DND-41 (cell line): Measurements from ENCODE around the gene RNF4.
"Not testable (repeated sequence)": the region's sequence is repeated elsewhere in the genome, so short reads cannot be mapped to it uniquely, and the experiment has no call there.

ENCODE experiments used
- ATAC-seq: fragments of 200-7000 bp; cut with Tn5 transposase; 3 replicates; pipeline ENCODE4 v1.9.1; 2021; ENCODE audit warnings: low read depth; ENCODE audit not compliant: insufficient read depth
- DNase-seq: peaks from one replicate; pipeline ENCODE4 v3.0.0-alpha.2; 2020
- H2AFZ ChIP-seq: 2 replicates; pipeline ENCODE4 v1.6.0; 2012; ENCODE audit warnings: low read depth, low read length
- H3K27ac ChIP-seq: 2 replicates; pipeline ENCODE4 v1.5.1; 2012; ENCODE audit warnings: low read length, inconsistent platforms
- H3K27me3 ChIP-seq: fragments of 200-600 bp; sonication (generic); 2 replicates; pipeline ENCODE4 v1.6.0; 2012; ENCODE audit warnings: low read length, mild to moderate bottlenecking, inconsistent platforms; ENCODE audit not compliant: insufficient read depth, poor library complexity
- H3K36me3 ChIP-seq: 2 replicates; pipeline ENCODE4 v1.5.1; 2012; ENCODE audit warnings: low read length, inconsistent platforms; ENCODE audit not compliant: insufficient read depth
- H3K4me1 ChIP-seq: 2 replicates; pipeline ENCODE4 v1.5.1; 2012; ENCODE audit warnings: mild to moderate bottlenecking, low read length; ENCODE audit not compliant: insufficient read depth
- H3K4me2 ChIP-seq: 2 replicates; pipeline ENCODE4 v1.6.0; 2012; ENCODE audit warnings: mild to moderate bottlenecking, moderate library complexity, low read length, inconsistent platforms; ENCODE audit not compliant: insufficient read depth
- H3K4me3 ChIP-seq, 2 experiments: fragments of 200-600 bp in 1 of 2; shearing (Covaris generic) in 1 of 2; 2 replicates each; pipeline ENCODE4 v1.5.1; 2012 to 2016; ENCODE audit warnings: inconsistent platforms in 2 of 2, low read length in 2 of 2, mild to moderate bottlenecking in 2 of 2, low read depth in 1 of 2, moderate library complexity in 1 of 2
- H3K79me2 ChIP-seq: 2 replicates; pipeline ENCODE4 v1.6.0; 2012; ENCODE audit warnings: low read length, inconsistent platforms; ENCODE audit not compliant: insufficient read depth
- H3K9ac ChIP-seq: 2 replicates; pipeline ENCODE4 v1.6.0; 2012; ENCODE audit warnings: low read depth, mild to moderate bottlenecking, inconsistent platforms, low read length, moderate library complexity
- H3K9me3 ChIP-seq: 2 replicates; pipeline ENCODE4 v1.5.1; 2012; ENCODE audit warnings: low read length, moderate library complexity, mild to moderate bottlenecking, inconsistent platforms; ENCODE audit not compliant: insufficient read depth, severe bottlenecking
- H4K20me1 ChIP-seq: 2 replicates; pipeline ENCODE4 v1.6.0; 2012; ENCODE audit warnings: low read length; ENCODE audit not compliant: insufficient read depth
- CTCF ChIP-seq: IDR thresholded peaks from 2 replicates; pipeline ENCODE4 v1.5.1; 2012; ENCODE audit warnings: borderline replicate concordance, low read length, moderate library complexity, mild to moderate bottlenecking; ENCODE audit not compliant: poor library complexity, severe bottlenecking; ENCODE audit errors: extremely low read depth
- EZH2 ChIP-seq: IDR thresholded peaks from 3 replicates; pipeline ENCODE4 v1.6.1; 2012; ENCODE audit warnings: borderline replicate concordance, low read depth, mild to moderate bottlenecking, moderate library complexity, low read length, inconsistent platforms; ENCODE audit not compliant: severe bottlenecking

The RNF4 gene

GRCh38 chr4:2546961-2547691, 78.2 kb downstream of the RNF4 start:
- H3K9ac ChIP-seq, DNase-seq, H3K36me3 ChIP-seq, H3K4me1 ChIP-seq, H3K4me2 ChIP-seq, H3K9me3 ChIP-seq, H3K27ac ChIP-seq, H3K4me3 ChIP-seq, H3K27me3 ChIP-seq, ATAC-seq, H2AFZ ChIP-seq: not testable (repeated sequence)
- Histone ChIP-seq H4K20me1 (peaks cover 84% of the 10 kb centered on the region), H3K79me2 (peaks cover 97% of the 10 kb centered on the region)

- Histone ChIP-seq H3K27me3 (no peaks in the 10 kb centered on the region), H3K79me2 (peaks cover 97% of the 10 kb centered on the region), H3K27ac (no peak overlapping the region), H3K36me3 (no peaks in the 10 kb centered on the region), H3K9me3 (no peaks in the 10 kb centered on the region), H2AFZ (no peak overlapping the region), H3K4me1 (no peaks in the 10 kb centered on the region), H3K4me2 (no peak overlapping the region), H3K9ac (no peak overlapping the region), H4K20me1 (peaks cover 81% of the 10 kb centered on the region), H3K4me3 (no peak overlapping the region)
- ATAC-seq (no peak), DNase-seq (no peak)
- TF ChIP-seq CTCF (no peak), EZH2 (no peak)
Measured at GRCh38 chr4:2551118-2551517, 82.2 kb downstream of the RNF4 start.

GRCh38 chr4:2552806-2553205, 83.9 kb downstream of the RNF4 start:
- Histone ChIP-seq H3K4me3 (no peak overlapping the region), H3K4me2 (no peak overlapping the region)
- ATAC-seq = no peak

More at GRCh38 chr4:2552806-2553205, 83.9 kb downstream of the RNF4 start:
- H2AFZ ChIP-seq = no peak overlapping the region
- no peaks in the 10 kb centered on the region for H3K27me3 ChIP-seq
- TF ChIP-seq EZH2 = no peak
- TF ChIP-seq CTCF = no peak
- H3K9ac ChIP-seq = no peak overlapping the region
- no peaks in the 10 kb centered on the region for H3K36me3 ChIP-seq
- H3K9me3 ChIP-seq = no peaks in the 10 kb centered on the region
- peaks cover 97% of the 10 kb centered on the region for H3K79me2 ChIP-seq
- no peak for DNase-seq
- H3K4me1 ChIP-seq = no peaks in the 10 kb centered on the region
- no peak overlapping the region for H3K27ac ChIP-seq
- peaks cover 80% of the 10 kb centered on the region for H4K20me1 ChIP-seq
